Measurements from ENCODE around the gene HOXC9.

HOXC9 gene

DNA sequence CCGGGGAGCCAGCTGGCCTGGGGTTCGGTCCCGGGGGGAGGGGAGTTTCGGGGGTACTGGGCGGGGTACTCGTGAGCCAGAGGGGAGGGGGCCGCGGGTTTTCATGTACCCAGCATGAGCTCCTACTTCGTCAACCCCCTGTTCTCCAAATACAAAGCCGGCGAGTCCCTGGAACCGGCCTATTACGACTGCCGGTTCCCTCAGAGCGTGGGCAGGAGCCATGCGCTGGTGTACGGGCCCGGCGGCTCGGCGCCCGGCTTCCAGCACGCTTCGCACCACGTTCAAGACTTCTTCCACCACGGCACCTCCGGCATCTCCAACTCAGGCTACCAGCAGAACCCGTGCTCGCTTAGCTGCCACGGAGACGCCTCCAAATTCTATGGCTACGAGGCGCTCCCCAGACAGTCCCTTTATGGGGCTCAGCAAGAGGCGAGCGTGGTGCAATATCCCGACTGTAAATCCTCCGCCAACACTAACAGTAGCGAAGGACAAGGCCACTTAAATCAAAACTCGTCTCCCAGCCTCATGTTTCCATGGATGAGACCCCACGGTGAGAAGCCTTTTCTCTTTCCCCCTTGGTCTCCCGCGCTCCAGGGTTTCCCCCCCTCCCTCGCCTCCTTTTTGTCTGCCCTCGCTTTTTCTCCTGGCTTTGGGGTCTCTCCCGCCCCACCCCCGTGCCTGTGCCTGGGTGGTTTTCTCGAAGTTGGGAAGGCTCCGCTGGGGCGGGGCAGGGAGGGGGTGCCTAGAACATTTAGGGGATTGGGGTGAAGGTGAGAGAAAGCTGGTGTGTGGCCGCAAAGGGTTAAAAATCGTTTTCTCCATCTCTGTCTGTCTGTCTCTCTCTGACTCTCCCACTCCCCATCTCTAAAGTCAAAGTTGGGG is 9.5 kb downstream of the HOXC9 start:
- Histone ChIP-seq H3K27ac (ENCODE audit: low read length) (no peak overlapping the region), H3K36me3 (ENCODE audit: insufficient read depth, low read depth, low read length) (no peaks in the 10 kb centered on the region), H3K4me3 (ENCODE audit: low read length) (no peak overlapping the region), H3K9me3 (ENCODE audit: insufficient read depth, low read depth, low read length) (no peaks in the 10 kb centered on the region; the same call in 1 of the 2 replicates), H3K9ac (ENCODE audit: low read depth, low read length) (no peak overlapping the region), H3K4me1 (ENCODE audit: insufficient read depth, low read length) (no peaks in the 10 kb centered on the region), H3K27me3 (ENCODE audit: insufficient read depth, low read length) (peaks cover 100% of the 10 kb centered on the region)

DNA sequence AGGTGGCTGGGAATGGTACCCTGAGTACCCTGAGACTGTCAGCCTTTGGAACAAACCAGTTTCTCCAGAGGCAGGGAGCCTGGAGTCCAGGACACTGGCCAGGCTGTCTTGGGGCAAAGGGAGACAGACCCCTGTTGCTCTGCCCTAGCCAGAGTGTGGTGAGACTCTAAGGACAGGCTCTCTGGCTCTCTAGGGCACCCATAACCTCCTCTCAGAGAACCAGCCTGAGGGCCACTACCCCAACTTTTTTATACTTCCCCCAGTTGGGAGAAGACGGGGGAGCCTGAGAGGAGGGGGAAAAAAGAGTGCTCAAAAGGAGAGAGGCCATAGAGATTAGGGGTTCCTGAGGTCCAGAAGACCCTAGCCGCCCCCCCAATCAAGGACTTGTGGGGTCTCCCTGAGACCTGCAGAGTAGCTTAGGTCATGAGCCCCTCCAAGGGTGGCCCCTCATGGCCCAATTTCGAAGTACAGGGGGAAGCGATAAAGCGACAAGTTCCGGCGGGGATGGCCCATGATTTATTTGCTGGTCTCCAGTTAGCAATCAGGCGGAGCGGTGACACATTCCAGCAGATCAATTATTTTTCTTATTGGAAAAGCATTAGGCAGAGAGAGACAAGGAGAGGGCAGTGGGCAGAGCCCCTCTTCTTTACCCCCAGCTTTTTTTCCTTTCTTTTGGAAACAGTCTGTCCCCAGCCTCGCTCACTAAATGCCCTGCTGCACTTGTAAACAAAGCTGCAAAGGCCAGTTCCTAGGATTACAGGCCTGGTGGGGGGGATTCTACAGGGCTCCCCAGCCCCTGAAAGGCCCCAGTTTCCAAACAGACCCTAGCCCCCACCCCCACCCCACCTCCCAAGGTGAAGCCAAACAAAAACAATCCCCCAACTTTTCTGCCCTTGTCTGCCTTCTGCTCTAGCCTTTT is 10.4 kb downstream of the HOXC9 start:
- Histone ChIP-seq H3K27me3 (ENCODE audit: insufficient read depth, low read length) (peaks cover 100% of the 10 kb centered on the region), H3K4me3 (ENCODE audit: low read length) (no peak overlapping the region), H3K9ac (ENCODE audit: low read depth, low read length) (no peak overlapping the region), H3K4me1 (ENCODE audit: insufficient read depth, low read length) (no peaks in the 10 kb centered on the region), H3K36me3 (ENCODE audit: insufficient read depth, low read depth, low read length) (no peaks in the 10 kb centered on the region), H3K9me3 (ENCODE audit: insufficient read depth, low read depth, low read length) (no peaks in the 10 kb centered on the region; the same call in 1 of the 2 replicates), H3K27ac (ENCODE audit: low read length) (no peak overlapping the region)

GRCh38 chr12:54010972-54011664 is 11.2 kb downstream of the HOXC9 start:
- Histone ChIP-seq H3K27ac (ENCODE audit: low read length) (no peak overlapping the region), H3K9me3 (ENCODE audit: insufficient read depth, low read depth, low read length) (no peaks in the 10 kb centered on the region; the same call in 1 of the 2 replicates), H3K36me3 (ENCODE audit: insufficient read depth, low read depth, low read length) (no peaks in the 10 kb centered on the region), H3K9ac (ENCODE audit: low read depth, low read length) (no peak overlapping the region), H3K27me3 (ENCODE audit: insufficient read depth, low read length) (peaks cover 100% of the 10 kb centered on the region), H3K4me1 (ENCODE audit: insufficient read depth, low read length) (no peaks in the 10 kb centered on the region), H3K4me3 (ENCODE audit: low read length) (no peak overlapping the region)

DNA sequence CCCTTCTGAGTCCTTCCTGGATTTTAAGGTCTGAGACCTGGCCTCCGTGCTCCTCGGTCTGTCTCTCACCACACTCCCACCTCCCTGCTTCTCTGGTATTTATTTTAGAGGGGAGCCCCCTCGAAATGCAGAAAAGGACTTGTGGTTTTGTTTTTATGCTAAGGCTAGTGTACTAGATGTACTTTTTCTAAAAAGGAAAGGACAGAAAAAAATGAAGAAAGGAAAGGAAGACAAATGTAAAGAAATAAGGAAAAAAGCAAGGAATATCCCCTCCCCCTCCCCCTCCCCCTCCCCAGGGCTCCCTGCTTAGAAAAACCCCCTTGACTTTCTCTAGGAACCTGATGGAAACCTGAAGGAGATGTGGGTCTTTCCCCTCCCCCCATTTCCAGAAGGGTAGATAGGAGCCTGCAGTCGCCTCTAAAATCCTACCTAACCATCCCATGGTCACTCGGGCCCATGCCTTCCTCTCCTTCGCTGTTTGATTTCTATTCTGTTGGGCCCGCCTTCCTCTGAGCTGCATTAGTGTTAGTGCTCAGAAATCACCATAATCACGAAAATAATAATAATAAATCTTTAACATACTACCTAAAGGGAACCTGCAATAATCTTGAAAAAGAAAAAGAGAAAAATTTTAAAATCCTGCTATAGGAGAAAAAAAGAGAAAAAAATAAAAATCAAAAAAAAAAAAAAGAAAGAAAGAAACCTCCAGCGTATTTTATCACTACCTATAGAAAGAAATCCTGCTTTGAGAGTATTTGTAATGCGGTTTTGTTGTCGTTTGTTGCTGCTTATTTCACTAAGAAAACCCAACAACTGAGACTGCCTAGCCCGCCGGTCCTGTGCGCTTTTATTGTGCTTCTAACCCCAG is 11.9 kb downstream of the HOXC9 start:
- Histone ChIP-seq H3K27me3 (ENCODE audit: insufficient read depth, low read length) (peaks cover 100% of the 10 kb centered on the region), H3K9ac (ENCODE audit: low read depth, low read length) (no peak overlapping the region), H3K36me3 (ENCODE audit: insufficient read depth, low read depth, low read length) (no peaks in the 10 kb centered on the region), H3K4me1 (ENCODE audit: insufficient read depth, low read length) (no peaks in the 10 kb centered on the region), H3K9me3 (ENCODE audit: insufficient read depth, low read depth, low read length) (no peaks in the 10 kb centered on the region; the same call in 1 of the 2 replicates), H3K4me3 (ENCODE audit: low read length) (no peak overlapping the region), H3K27ac (ENCODE audit: low read length) (no peak overlapping the region)

DNA sequence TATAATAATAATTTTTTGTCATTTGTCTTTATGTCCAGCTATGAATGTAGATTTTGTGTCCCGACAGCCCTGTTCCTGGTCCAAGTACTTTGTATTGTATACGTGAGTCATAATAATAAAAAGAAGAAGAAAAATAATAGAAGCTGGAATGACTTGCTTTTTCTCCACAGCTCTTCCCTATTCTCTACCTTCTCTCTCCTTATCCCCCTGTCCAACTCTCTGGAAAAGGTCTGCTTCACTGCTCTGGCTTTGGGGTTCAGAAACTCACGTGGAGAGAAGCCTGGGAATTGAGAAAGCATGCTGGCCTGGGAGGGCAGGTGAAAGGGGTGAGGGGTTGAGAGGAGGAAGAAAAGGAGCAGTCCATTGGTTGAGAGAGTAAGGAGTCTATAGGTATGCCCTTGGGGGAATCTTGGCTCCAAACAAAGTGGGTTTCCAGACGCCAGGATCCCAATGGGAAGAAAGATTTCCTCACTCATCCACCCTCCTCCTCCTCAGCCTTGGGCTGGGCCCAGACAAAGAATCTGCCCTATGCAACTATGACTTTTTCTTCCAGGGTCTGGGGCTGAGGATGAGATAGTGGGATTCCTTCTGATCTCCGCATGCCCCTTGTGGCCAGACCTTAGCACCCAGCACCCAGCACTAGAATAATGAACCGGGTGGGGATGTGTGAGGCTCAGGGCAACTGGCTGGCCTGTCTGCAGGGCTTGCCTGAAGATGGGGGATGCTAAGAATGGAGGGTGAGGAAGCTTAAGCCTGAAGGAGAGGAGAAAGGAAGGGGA is 12.9 kb downstream of the HOXC9 start:
- Histone ChIP-seq H3K36me3 (ENCODE audit: insufficient read depth, low read depth, low read length) (no peaks in the 10 kb centered on the region), H3K9ac (ENCODE audit: low read depth, low read length) (no peak overlapping the region), H3K4me3 (ENCODE audit: low read length) (no peak overlapping the region), H3K27me3 (ENCODE audit: insufficient read depth, low read length) (peaks cover 100% of the 10 kb centered on the region), H3K27ac (ENCODE audit: low read length) (no peak overlapping the region), H3K9me3 (ENCODE audit: insufficient read depth, low read depth, low read length) (no peaks in the 10 kb centered on the region; the same call in 1 of the 2 replicates), H3K4me1 (ENCODE audit: insufficient read depth, low read length) (no peaks in the 10 kb centered on the region)

GRCh38 chr12:54014377-54015017 is 14.5 kb downstream of the HOXC9 start:
- no peak overlapping the region for H3K27ac ChIP-seq (ENCODE audit: low read length)
- no peaks in the 10 kb centered on the region; the same call in 1 of the 2 replicates for H3K9me3 ChIP-seq (ENCODE audit: insufficient read depth, low read depth, low read length)
- no peak overlapping the region for H3K4me3 ChIP-seq (ENCODE audit: low read length)
- peaks cover 3% of the 10 kb centered on the region; the same call in 1 of the 2 replicates for H3K4me1 ChIP-seq (ENCODE audit: insufficient read depth, low read length)
- no peak overlapping the region for H3K9ac ChIP-seq (ENCODE audit: low read depth, low read length)
- peaks cover 100% of the 10 kb centered on the region for H3K27me3 ChIP-seq (ENCODE audit: insufficient read depth, low read length)
- no peaks in the 10 kb centered on the region for H3K36me3 ChIP-seq (ENCODE audit: insufficient read depth, low read depth, low read length)

- Histone ChIP-seq H3K9me3 (ENCODE audit: insufficient read depth, low read depth, low read length) (no peaks in the 10 kb centered on the region; the same call in 1 of the 2 replicates), H3K36me3 (ENCODE audit: insufficient read depth, low read depth, low read length) (no peaks in the 10 kb centered on the region), H3K9ac (ENCODE audit: low read depth, low read length) (no peak overlapping the region), H3K27me3 (ENCODE audit: insufficient read depth, low read length) (peaks cover 100% of the 10 kb centered on the region), H3K4me3 (ENCODE audit: low read length) (no peak overlapping the region), H3K27ac (ENCODE audit: low read length) (no peak overlapping the region), H3K4me1 (ENCODE audit: insufficient read depth, low read length) (peaks cover 3% of the 10 kb centered on the region; the same call in 1 of the 2 replicates)
Measured at GRCh38 chr12:54015018-54015931, 15.3 kb downstream of the HOXC9 start.

DNA sequence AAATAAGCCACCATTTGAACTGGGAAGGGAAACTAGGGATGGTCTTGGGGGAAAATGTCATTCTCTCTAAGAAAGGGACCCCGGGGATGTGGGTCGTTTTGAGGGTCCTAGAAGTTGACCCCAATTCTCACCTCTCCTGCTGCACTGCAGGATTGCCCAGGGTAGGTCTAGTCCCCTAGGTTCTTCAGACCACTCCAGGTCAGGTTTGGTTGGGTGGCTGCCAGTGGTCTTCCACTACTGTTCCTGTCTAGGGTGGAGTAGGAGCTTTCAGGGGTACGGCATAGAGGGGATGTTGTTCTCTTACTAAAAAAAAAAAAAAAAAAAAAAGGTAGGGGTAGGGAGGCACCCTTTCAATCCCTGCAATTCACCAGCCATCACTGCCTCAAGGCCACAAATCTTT is 16.1 kb downstream of the HOXC9 start:
- peaks cover 100% of the 10 kb centered on the region for H3K27me3 ChIP-seq (ENCODE audit: insufficient read depth, low read length)
- H3K4me1 ChIP-seq (ENCODE audit: insufficient read depth, low read length) = peaks cover 3% of the 10 kb centered on the region; the same call in 1 of the 2 replicates
- H3K27ac ChIP-seq (ENCODE audit: low read length) = no peak overlapping the region
- H3K36me3 ChIP-seq (ENCODE audit: insufficient read depth, low read depth, low read length) = no peaks in the 10 kb centered on the region
- H3K9me3 ChIP-seq (ENCODE audit: insufficient read depth, low read depth, low read length) = no peaks in the 10 kb centered on the region; the same call in 1 of the 2 replicates
- no peak overlapping the region for H3K9ac ChIP-seq (ENCODE audit: low read depth, low read length)
- H3K4me3 ChIP-seq (ENCODE audit: low read length) = no peak overlapping the region

- Histone ChIP-seq H3K27ac (ENCODE audit: low read length) (no peak overlapping the region), H3K9me3 (ENCODE audit: insufficient read depth, low read depth, low read length) (no peaks in the 10 kb centered on the region; the same call in 1 of the 2 replicates), H3K9ac (ENCODE audit: low read depth, low read length) (no peak overlapping the region), H3K36me3 (ENCODE audit: insufficient read depth, low read depth, low read length) (no peaks in the 10 kb centered on the region), H3K27me3 (ENCODE audit: insufficient read depth, low read length) (peaks cover 100% of the 10 kb centered on the region), H3K4me3 (ENCODE audit: low read length) (no peak overlapping the region), H3K4me1 (ENCODE audit: insufficient read depth, low read length) (peaks cover 3% of the 10 kb centered on the region; the same call in 1 of the 2 replicates)
Measured at GRCh38 chr12:54016478-54016964, 16.6 kb downstream of the HOXC9 start.
